SJSA1 (cell line): ENCODE measurements around the gene NFYC. TPM values are rescaled to one million over a fixed set of nuclear protein-coding genes. Genes with fewer than 3 reads are reported as not detected.

ENCODE experiments used
- DNase-seq, 2 experiments: peaks; one replicate each; pipeline ENCODE4 v3.0.0-alpha.2; 2015 to 2020; ENCODE audit warnings: low spot score in 2 of 2, low read depth in 1 of 2
- H3K27ac ChIP-seq: fragments of 250-450 bp; sonication (Bioruptor Pico); 2 replicates; pipeline ENCODE4 v1.5.1; 2020; ENCODE audit warnings: mild to moderate bottlenecking, moderate library complexity
- H3K27me3 ChIP-seq: fragments of 250-450 bp; sonication (Bioruptor Pico); replicated peaks from 2 replicates; pipeline ENCODE4 v1.5.1; 2020; ENCODE audit warnings: mild to moderate bottlenecking, moderate library complexity
- H3K36me3 ChIP-seq: fragments of 250-450 bp; sonication (Bioruptor Pico); 2 replicates; pipeline ENCODE4 v1.5.1; 2020; ENCODE audit warnings: mild to moderate bottlenecking
- H3K4me1 ChIP-seq: fragments of 250-450 bp; sonication (Bioruptor Pico); replicated peaks from 2 replicates; pipeline ENCODE4 v1.6.1; 2021; ENCODE audit warnings: mild to moderate bottlenecking
- H3K4me3 ChIP-seq: fragments of 250-450 bp; sonication (Bioruptor Pico); 2 replicates; pipeline ENCODE4 v1.5.1; 2020; ENCODE audit warnings: mild to moderate bottlenecking
- H3K9me3 ChIP-seq: fragments of 250-450 bp; sonication (Bioruptor Pico); replicated peaks from 2 replicates; pipeline ENCODE4 v1.5.1; 2020; ENCODE audit warnings: mild to moderate bottlenecking
- total RNA-seq: library from RNA; depleted of rRNA; stranded (reverse); fragments of >200 nt; shearing (Covaris generic); gene quantifications from 2 replicates; pipeline ENCODE4 v1.2.3, GENCODE V29; 2014

The NFYC gene
- total RNA-seq, 1 experiment from 2014 or later = 32.5 TPM

DNA sequence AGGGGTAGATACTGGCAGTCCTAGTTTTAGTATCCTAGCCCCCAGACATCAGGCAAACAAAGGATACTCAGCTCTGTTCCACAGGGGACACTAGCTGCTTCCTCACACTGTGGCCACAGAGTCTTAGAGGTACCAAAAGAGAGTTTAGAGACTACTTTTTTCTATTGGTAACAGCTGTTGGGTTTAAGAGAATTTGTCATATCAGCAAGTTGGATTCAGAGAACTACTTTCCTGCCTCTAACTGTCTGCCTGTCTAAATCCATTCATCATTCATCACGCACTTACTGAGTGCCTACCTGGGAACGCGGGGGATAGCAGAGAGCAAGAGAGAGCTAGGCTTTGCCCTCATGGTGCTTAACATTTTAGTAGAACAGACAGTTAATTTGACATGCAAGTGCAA lies 65.0 kb downstream of the NFYC start:
- Histone ChIP-seq H3K27me3 (no peaks in the 10 kb centered on the region), H3K4me3 (no peak overlapping the region), H3K36me3 (peaks cover 69% of the 10 kb centered on the region), H3K27ac (no peak overlapping the region), H3K9me3 (no peaks in the 10 kb centered on the region), H3K4me1 (peaks cover 3% of the 10 kb centered on the region; the same call in 1 of the 2 replicates)
- no peak for DNase-seq

DNA sequence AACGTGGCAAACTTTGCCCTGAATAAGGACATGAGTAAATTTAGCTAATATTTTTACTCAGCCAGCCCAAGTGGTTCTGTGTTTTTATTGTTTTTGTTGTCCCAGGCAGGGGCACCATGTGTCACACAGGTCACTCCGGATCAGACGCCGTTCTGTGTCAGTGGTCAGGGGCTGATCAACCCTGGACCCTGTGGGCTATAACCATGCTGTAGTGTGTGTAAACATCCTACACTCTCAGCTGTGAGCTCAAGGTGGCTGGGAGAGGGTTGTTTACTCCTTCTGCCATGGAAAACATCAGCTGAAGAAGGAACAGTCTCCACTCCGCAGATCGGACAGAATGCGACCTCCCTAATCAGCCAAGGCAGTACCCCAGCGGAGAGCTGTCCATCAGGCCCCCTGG lies 65.6 kb downstream of the NFYC start:
- H3K4me3 ChIP-seq = no peak overlapping the region
- H3K27ac ChIP-seq = no peak overlapping the region
- H3K36me3 ChIP-seq = peaks cover 70% of the 10 kb centered on the region
- no peaks in the 10 kb centered on the region for H3K4me1 ChIP-seq
- H3K9me3 ChIP-seq = no peaks in the 10 kb centered on the region
- no peak for DNase-seq
- no peaks in the 10 kb centered on the region for H3K27me3 ChIP-seq

DNA sequence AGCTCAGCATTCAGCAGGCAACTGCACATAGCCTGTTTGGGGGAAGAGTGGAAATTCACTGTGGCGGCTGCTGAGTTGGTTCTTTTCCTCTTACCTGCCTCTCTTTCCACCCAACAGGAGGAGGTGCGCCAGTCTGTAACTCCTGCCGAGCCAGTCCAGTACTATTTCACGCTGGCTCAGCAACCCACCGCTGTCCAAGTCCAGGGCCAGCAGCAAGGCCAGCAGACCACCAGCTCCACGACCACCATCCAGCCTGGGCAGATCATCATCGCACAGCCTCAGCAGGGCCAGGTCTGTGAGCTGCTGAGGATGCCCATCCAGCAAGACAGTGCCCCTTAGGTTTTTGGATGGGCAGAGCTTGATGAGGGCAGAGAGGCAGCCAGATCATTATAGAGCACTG lies 66.5 kb downstream of the NFYC start:
- H3K4me1 ChIP-seq = no peaks in the 10 kb centered on the region
- H3K27ac ChIP-seq = no peak overlapping the region
- peaks cover 70% of the 10 kb centered on the region for H3K36me3 ChIP-seq
- H3K27me3 ChIP-seq = no peaks in the 10 kb centered on the region
- no peak overlapping the region for H3K4me3 ChIP-seq
- no peak for DNase-seq
- no peaks in the 10 kb centered on the region for H3K9me3 ChIP-seq

DNA sequence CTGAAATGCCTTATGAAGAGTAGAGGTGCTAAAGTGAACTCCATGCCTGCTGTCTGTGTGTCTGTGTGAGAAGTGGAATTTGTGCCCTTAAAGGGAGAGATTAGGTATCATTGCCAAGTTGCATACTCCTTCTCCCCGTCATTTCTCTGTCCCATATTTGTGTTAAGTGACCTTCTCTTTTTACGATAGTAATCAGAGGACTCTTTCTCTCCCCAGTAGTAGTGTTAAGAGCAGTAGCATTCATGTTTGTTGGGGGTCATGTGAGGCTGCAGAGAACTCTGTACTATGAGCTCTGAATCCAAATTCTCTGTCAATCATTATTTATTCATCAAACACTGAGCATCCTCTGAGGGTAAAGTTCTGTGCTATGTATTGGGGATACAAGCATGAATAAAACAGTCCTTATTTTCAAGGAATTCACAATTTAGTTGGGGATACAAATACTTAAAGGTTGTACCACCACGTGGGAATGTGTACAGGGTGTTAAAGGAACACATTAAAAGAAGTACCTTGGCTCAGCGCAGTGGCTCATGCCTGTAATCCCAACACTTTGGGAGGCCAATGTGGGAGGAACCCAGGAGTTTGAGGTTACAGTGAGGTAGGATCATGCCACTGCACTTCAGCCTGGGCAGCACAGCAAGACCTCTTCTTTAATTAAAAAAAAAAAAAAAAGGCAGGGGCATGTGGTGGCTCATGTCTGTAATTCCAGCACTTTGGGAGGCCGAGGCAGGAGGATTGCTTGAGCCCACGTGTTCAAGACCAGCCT lies 67.3 kb downstream of the NFYC start:
- DNase-seq = no peak
- Histone ChIP-seq H3K4me1 (no peaks in the 10 kb centered on the region), H3K9me3 (no peaks in the 10 kb centered on the region), H3K36me3 (peaks cover 66% of the 10 kb centered on the region), H3K4me3 (no peak overlapping the region), H3K27ac (no peak overlapping the region), H3K27me3 (no peaks in the 10 kb centered on the region)

DNA sequence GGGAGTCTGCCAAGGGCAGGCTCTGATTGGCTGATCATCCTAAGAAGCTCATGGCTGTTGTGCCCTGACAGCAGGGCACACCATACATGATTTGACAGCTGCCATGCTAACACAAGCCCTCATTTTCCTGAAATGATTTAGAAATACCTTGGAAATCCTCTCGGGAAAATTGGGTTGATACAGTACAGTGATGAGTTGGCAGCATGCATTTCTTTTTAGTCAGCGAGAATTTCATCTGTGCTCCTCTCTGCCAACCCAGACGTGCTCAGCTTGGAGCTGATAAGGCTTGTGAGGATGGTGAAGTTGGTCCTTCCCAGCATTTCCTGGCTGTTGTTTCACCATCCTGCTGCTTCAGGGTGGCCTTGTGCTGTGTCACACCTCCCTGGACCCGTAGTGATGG lies 69.5 kb downstream of the NFYC start:
- H3K4me3 ChIP-seq = no peak overlapping the region
- no peaks in the 10 kb centered on the region for H3K27me3 ChIP-seq
- H3K4me1 ChIP-seq = no peaks in the 10 kb centered on the region
- H3K9me3 ChIP-seq = no peaks in the 10 kb centered on the region
- DNase-seq = no peak
- H3K27ac ChIP-seq = no peak overlapping the region
- H3K36me3 ChIP-seq = peaks cover 67% of the 10 kb centered on the region

DNA sequence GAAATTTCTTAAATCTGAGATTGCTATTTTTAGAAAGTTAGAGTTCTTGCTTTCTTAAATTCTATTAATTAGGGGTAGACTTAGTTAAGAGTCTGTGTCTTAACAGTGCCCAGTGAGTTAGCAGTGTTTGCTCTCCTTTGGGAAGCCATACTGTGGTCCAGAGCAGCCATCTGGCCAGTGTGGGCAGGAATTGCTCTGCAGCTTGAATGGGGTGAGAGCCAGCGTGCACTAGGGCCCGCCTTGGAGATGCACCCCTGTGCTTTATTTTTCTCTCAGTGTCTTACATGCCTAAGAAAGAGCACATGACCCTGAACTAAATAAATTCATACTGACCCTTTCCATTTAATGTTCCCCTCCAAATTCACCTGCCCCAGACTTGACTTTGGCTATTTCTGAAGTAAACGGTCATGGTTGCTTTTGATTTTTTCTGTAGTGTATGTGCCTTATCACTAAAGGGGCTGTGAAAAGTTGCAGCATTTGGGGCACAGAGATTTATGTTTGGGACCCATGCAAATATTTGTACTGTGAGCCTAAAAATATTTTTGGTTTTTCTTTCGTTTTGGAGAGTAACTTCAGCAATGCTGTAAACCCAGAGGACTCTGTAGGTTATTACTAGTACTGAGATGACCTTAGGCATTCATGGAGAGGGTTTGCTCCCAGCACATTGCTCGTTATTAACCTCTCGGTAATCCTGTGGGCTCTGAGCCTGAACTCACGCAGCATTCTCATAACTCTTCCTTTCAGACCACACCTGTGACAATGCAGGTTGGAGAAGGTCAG lies 70.8 kb downstream of the NFYC start:
- no peak overlapping the region for H3K4me3 ChIP-seq
- peaks cover 66% of the 10 kb centered on the region for H3K36me3 ChIP-seq
- H3K27ac ChIP-seq = no peak overlapping the region
- no peaks in the 10 kb centered on the region for H3K9me3 ChIP-seq
- no peaks in the 10 kb centered on the region for H3K27me3 ChIP-seq
- H3K4me1 ChIP-seq = no peaks in the 10 kb centered on the region
- DNase-seq = no peak

DNA sequence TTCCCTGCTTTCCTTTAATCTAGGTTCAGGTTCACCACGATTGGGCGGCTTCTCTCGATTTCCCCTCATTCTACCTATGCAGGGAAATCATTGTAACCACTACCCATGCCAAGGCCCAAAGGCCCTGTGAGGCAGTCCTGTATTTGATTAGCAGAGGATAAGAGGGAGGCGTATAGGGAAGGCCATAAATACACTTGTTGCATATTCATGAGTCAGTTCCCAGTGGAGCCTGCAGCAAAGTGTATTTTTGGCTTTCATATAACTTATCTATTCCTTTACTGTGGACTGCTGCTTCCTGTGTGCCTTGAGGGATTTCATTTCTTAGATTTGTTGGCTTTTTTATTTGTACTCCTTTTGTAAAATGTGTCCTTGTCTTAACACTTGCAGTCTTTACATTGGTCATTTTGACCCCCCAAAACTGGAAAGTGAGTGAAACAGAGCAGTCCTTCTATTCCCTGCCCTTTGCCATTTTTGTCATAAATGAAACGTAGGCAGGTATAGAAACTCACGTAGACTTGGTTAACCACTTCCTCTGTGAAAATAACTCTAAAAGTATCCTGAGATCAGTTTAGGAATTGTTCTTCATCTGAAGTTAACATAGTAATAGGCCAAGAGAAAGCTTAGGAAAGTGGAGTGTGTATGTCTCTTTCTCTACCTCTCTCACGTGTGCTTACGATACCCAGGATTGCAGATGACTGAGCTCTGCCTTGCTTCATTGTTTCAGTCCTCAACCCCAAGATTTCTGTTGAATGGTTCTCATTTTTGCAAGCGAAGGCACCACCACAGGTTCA lies 72.4 kb downstream of the NFYC start:
- no peak for DNase-seq
- H3K4me1 ChIP-seq = no peaks in the 10 kb centered on the region

DNA sequence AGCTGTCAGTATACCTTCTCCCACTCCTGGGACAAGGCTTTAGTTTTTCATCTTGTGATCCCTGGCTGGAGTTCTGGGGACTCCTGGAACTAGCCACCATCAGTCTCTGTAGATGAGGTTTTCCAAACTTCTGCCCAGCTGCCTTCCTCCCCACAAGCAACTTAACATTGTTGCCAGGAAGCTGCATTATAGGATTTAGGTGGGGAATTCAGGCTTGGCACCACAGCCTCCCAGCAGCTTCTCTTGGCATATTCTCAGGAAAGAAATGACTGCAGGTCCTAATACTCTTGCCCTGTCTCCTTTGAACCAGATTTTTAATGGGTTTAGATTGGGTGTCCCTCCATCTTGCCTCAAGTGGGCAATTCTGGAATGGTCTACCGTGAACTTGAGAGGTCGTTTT lies 73.5 kb downstream of the NFYC start:
- H3K9me3 ChIP-seq = no peaks in the 10 kb centered on the region
- peaks cover 68% of the 10 kb centered on the region for H3K36me3 ChIP-seq
- DNase-seq = no peak
- no peak overlapping the region for H3K27ac ChIP-seq
- H3K4me3 ChIP-seq = no peak overlapping the region
- H3K4me1 ChIP-seq = no peaks in the 10 kb centered on the region
- no peaks in the 10 kb centered on the region for H3K27me3 ChIP-seq

More for the DNA sequence above, 72.4 kb downstream of the NFYC start:
- Histone ChIP-seq H3K36me3 (peaks cover 67% of the 10 kb centered on the region), H3K4me3 (no peak overlapping the region), H3K9me3 (no peaks in the 10 kb centered on the region), H3K27me3 (no peaks in the 10 kb centered on the region), H3K27ac (no peak overlapping the region)

DNA sequence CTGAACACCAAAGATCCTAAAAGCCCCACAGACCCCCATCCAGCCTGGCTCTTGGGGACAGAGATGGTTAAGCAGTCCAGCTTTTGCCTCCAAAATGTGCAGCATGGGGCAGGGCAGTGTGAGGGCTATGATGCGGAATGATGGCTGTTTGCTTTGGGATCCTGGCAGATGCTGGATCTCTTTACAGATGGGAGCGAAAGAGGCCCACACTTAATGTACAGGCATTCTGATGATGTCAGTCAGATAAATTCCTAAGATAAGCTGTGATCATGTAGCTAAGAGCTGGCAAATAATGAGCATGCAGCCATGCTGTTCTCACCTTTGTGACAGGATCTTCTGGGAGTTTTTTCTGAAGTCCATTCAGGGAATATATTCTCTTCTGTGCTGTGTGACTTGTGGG lies 74.5 kb downstream of the NFYC start:
- H3K4me3 ChIP-seq = no peak overlapping the region
- H3K9me3 ChIP-seq = no peaks in the 10 kb centered on the region
- H3K27ac ChIP-seq = no peak overlapping the region
- no peaks in the 10 kb centered on the region for H3K27me3 ChIP-seq
- DNase-seq = no peak
- peaks cover 77% of the 10 kb centered on the region for H3K36me3 ChIP-seq
- H3K4me1 ChIP-seq = no peaks in the 10 kb centered on the region

DNA sequence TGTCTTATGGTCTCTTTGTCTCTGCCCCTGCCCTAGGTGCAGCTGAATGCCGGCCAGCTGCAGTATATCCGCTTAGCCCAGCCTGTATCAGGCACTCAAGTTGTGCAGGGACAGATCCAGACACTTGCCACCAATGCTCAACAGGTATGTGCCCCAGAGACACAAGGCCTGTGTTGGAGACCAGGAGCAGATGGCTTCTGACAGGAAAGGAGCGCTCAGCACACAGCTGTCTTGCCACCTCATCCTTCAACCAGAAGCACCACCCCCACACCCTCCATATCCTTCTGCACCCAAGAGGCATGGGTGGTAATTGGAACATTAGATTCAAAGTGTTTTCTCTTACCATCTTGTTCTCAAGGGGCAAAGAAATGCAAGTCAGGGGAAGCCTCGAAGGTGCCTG lies 75.1 kb downstream of the NFYC start:
- no peak for DNase-seq
- Histone ChIP-seq H3K9me3 (no peaks in the 10 kb centered on the region), H3K4me1 (no peaks in the 10 kb centered on the region), H3K27ac (no peak overlapping the region), H3K4me3 (no peak overlapping the region), H3K27me3 (no peaks in the 10 kb centered on the region), H3K36me3 (peaks cover 75% of the 10 kb centered on the region)

DNA sequence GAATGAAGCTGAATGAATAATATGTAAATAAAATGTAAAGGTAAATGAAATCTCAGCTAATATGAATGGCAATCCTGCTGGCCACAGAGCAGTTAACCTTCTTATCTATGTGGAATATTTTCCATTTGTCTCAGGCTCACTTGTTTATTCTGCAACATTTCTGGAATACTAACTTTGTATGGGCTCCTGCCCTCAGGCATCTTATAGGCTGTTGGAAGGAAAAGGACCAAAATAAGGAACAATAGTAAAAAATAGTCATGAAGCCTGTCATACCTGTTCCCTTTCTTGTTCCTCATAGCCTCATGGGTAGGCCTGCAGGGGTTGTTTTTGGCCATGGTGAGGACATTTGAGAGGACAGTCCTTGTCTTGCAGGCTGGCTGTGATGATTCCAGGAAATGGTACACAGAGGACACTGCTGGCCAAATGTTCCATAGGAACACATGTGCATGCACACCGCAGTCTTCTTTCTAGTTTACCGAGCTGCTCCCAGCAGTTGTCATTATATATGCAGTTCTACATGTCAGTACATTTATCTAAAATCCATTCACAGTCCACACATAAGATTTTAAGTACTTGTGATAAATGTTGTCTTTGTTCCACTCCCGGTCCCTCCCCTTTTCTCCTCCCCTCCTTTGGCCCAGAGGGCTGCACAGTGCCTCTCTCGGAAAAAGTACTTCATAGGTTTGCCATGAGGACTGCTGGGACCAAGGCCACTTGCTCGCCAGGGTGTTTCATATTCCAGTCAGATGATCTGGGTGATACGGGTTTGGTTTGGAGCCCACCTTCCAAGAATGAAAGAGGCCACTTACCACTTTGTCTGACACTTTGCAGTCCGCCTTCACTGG lies 76.9 kb downstream of the NFYC start:
- H3K9me3 ChIP-seq = no peaks in the 10 kb centered on the region; the same call in 1 of the 2 replicates
- peaks cover 73% of the 10 kb centered on the region for H3K36me3 ChIP-seq
- DNase-seq = no peak
- no peak overlapping the region for H3K4me3 ChIP-seq
- H3K27ac ChIP-seq = no peak overlapping the region
- H3K4me1 ChIP-seq = no peaks in the 10 kb centered on the region
- H3K27me3 ChIP-seq = no peaks in the 10 kb centered on the region

DNA sequence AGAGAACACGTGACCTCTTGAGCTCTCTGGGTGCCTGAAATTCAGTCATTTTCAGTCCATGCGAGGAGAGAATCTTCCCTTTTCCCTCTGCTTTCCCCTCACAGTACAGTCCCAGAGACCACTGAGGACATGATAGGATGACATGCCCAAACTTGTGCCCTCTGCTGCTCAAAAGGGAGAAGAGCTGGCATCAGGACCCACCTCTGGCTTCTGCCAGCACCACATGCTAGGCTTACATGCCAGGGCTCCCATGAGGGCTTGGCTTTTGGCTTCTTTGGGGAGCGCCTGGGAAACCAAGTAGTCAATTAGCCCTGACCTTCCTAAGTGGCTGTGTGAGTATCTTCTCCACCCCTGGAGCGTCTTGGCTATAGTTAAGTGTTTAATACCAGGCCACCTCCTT lies 78.3 kb downstream of the NFYC start:
- Histone ChIP-seq H3K27ac (no peak overlapping the region), H3K4me1 (0 out of 2 replicates have a peak, but pooled peaks cover 3% of the 10 kb centered on the region), H3K4me3 (no peak overlapping the region), H3K9me3 (no peaks in the 10 kb centered on the region; the same call in 1 of the 2 replicates), H3K36me3 (peaks cover 59% of the 10 kb centered on the region), H3K27me3 (no peaks in the 10 kb centered on the region)
- DNase-seq = peak in 1 of 2 experiments; percentile 14
